HEK293 (cell line): Measurements from ENCODE around the gene LRP1.

Experiments used
- CTCF ChIA-PET: fragments of 350-600 bp; formaldehyde crosslinking; extraction: SDS; loops from one replicate; lab custom pipeline; 2021; ENCODE audit warnings: antibody characterized with exemption; lab: Yijun Ruan, JAX
- POLR2A ChIA-PET: fragments of 300-600 bp; formaldehyde crosslinking; extraction: SDS; loops from one replicate; lab custom pipeline; 2020; ENCODE audit warnings: antibody characterized with exemption, inconsistent platforms; lab: Yijun Ruan, JAX
- H3K27ac ChIP-seq: fragments of 200-500 bp; sonication (Bioruptor generic); 2 replicates; pipeline ENCODE4 v1.5.1; 2014; ENCODE audit warnings: low read depth, low read length, control low read depth, inconsistent platforms; ENCODE audit errors: extremely low read depth
- H3K36me3 ChIP-seq, 2 experiments: fragments of 200-500 bp in 1 of 2; sonication (Bioruptor generic) in 1 of 2; 1 replicate in 1 of 2; 2 replicates in 1 of 2; pipeline ENCODE4 v1.5.1; 2014 to 2017; ENCODE audit warnings: inconsistent platforms in 2 of 2, low read length in 2 of 2; ENCODE audit not compliant: control insufficient read depth in 2 of 2, insufficient read depth in 1 of 2
- H3K4me1 ChIP-seq: fragments of 200-500 bp; sonication (Bioruptor generic); 2 replicates; pipeline ENCODE4 v1.5.1; 2014; ENCODE audit warnings: mild to moderate bottlenecking, low read length, inconsistent platforms; ENCODE audit not compliant: control insufficient read depth, insufficient read depth
- H3K4me3 ChIP-seq: 2 replicates; pipeline ENCODE4 v1.5.1; 2011; ENCODE audit warnings: low read depth, mild to moderate bottlenecking, control low read depth, low read length, moderate library complexity
- H3K9me3 ChIP-seq: fragments of 200-500 bp; sonication (Bioruptor generic); 2 replicates; pipeline ENCODE4 v1.5.1; 2014; ENCODE audit warnings: low read depth, low read length, inconsistent platforms; ENCODE audit not compliant: control insufficient read depth, insufficient read depth
- BCL11B ChIP-seq: fragments of 450-650 bp; formaldehyde crosslinking; IDR thresholded peaks from 2 replicates; pipeline ENCODE4 v1.5.1; 2016; ENCODE audit warnings: low read depth, missing biosample characterization, missing genetic modification characterization
- ZNF19 ChIP-seq: fragments of 450-650 bp; formaldehyde crosslinking; IDR thresholded peaks from 2 replicates; pipeline ENCODE4; 2016; ENCODE audit warnings: missing biosample characterization, missing genetic modification characterization, low read depth
- TF ChIP-seq, protein P1 (sequence below): fragments of 450-650 bp; formaldehyde crosslinking; IDR thresholded peaks from 2 replicates; pipeline ENCODE4 v1.5.1; 2016; ENCODE audit warnings: missing biosample characterization, missing genetic modification characterization

LRP1 gene

DNA sequence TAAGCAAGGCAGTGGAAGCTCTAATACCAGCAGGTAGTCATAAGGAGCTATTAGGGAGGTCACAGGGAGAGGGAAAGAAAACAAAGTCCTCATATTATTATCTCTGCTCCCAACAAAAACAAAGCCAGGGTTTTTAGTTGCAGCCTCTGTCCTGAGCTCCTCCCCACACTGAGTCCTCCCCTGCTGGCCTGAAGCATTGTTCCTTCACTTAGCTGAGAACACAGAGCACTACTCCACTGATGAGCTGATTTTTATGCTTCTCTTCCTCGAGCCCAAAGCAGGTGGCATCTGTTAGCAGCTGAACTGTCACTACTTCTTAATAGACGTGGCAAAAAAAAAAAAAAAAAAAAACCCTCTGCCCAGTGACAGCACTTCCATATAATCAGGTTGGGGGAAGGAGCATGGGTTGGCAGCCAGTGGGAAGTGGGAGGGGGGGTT, 133.2 kb downstream of the LRP1 start (continued):
- TF ChIP-seq, protein P1, sequence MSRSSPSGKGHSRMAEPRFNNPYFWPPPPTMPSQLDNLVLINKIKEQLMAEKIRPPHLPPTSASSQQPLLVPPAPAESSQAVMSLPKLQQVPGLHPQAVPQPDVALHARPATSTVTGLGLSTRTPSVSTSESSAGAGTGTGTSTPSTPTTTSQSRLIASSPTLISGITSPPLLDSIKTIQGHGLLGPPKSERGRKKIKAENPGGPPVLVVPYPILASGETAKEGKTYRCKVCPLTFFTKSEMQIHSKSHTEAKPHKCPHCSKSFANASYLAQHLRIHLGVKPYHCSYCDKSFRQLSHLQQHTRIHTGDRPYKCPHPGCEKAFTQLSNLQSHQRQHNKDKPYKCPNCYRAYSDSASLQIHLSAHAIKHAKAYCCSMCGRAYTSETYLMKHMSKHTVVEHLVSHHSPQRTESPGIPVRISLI = peak; percentile 43; the same call in 1 of the 2 replicates
- no peak for TF ChIP-seq BCL11B
- TF ChIP-seq, all 188 proteins: peak for 8

DNA sequence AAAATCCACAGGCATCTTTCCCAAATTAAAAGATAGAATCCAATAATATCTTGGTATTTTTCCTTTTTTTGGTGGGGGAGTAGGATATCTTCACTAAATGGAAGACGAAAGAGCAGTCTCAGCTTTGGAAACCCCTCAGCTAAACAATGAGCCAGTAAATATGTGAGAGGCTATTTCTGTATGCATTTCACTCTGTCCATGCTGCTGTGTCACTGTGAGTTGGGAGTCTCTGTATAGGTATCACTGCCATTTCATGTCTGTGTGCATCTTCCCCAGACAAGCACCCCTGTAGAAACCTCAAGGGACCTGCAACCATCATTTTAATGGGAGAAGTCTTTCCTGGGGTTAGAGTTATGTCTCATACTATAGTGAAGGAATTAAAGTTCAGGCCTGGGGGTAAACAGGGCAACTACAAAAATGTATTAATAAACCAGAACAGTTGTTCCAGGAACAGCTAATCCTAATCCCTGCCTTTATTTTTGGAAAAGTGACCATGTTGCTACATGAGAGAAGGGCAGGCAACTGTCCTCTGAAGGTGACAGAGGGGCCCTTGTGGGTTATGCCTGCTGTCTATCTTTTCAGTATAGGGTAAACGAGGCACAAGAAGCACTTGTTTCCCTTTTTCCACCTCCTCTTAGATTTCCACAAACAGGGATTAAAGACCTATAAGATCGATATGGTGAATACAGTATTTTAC, 134.0 kb downstream of the LRP1 start:
- no peak overlapping the region for H3K4me3 ChIP-seq
- CTCF ChIA-PET = interaction anchor here (0.7 to 8.8 kb wide), 13 partner anchors 9 to 197 kb away, joined by 3 to 151 read pairs (median 4); partner anchors contain the start of genes GLI1 and INHBE
- no peak for TF ChIP-seq ZNF19 (tag by site-specific recombination)
- H3K4me1 ChIP-seq = peaks cover 13% of the 10 kb centered on the region; the same call in 1 of the 2 replicates
- peaks cover 16 to 64% of the 10 kb centered on the region in 2 experiments for H3K36me3 ChIP-seq
- POLR2A ChIA-PET = no interaction called here
- H3K9me3 ChIP-seq = no peaks in the 10 kb centered on the region
- H3K27ac ChIP-seq = no peak overlapping the region
